GM18519 (cell line): ENCODE data around the gene SLC5A5.
"Not testable (repeated sequence)": the region's sequence is repeated elsewhere in the genome, so short reads cannot be mapped to it uniquely, and the experiment has no call there.

Source experiments
- ATAC-seq: cut with Tn5 transposase; IDR thresholded peaks from one replicate; pipeline ENCODE4 v1.9.1; 2021; ENCODE audit warnings: mild to moderate bottlenecking, moderate library complexity; ENCODE audit not compliant: unreplicated experiment, low FRiP score

Gene SLC5A5

DNA sequence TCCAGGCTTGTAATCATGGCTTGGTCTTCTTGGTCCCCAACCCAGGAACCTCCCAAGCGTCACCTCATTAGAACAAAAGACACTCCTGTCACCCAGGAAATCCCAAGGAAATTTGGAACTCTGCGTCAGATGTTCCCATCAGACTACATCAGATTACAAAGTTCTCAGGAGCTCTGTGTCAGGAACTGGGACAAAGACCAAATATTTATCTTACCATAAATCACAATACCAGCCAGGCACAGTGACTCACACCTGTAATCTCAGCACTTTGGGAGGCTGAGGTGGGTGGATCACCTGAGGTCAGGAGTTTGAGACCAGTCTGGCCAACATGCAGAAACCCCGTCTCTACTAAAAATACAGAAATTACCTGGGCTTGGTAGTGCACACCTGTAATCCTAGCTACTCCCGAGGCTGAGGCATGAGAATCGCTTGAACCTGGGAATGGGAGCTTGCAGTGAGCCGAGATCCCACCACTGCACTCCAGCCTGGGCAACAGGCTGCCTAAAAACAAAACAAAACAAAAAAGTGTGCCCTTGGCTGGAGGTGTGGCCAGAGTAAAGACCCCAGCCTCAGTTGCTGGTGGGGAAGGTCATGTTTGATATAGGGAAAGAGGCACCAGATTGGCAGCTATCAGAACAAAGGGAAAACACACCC is 44.3 kb downstream of the SLC5A5 start:
- no peak for ATAC-seq

- ATAC-seq = not testable (repeated sequence)
Measured at GRCh38 chr19:17918151-17918550, 46.4 kb downstream of the SLC5A5 start.

DNA sequence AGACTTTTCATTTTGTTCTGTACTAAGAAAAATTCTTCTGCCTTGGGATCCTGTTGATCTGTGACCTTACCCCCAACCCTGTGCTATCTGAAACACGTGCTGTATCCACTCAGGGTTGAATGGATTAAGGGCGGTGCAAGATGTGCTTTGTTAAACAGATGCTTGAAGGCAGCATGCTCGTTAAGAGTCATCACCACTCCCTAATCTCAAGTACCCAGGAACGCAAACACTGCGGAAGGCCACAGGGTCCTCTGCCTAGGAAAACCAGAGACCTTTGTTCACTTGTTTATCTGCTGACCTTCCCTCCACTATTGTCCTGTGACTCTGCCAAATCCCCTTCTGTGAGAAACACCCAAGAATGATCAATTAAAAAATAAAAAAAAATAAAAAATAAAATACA is 47.4 kb downstream of the SLC5A5 start:
- not testable (repeated sequence) for ATAC-seq

GRCh38 chr19:17920527-17920926 is 48.8 kb downstream of the SLC5A5 start:
- ATAC-seq = no peak

DNA sequence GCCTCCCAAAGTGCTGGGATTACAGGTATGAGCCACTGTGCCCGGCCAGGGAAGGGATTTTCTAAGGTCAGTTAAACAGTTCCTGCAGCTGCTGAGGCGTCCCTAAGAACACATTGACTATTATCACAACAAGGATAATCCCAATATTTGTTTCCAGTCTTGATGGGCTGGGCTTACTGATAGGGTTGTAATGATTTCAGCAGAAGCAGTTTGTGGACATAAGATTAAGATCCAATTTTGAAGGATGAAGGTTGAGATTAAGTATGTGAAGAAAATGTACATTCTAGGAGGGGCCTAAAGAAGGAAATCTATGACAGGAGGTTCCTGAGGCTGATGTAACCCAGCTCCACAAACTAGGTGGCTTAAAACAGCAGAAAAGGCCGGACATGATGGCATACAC is 50.4 kb downstream of the SLC5A5 start:
- ATAC-seq = no peak

DNA sequence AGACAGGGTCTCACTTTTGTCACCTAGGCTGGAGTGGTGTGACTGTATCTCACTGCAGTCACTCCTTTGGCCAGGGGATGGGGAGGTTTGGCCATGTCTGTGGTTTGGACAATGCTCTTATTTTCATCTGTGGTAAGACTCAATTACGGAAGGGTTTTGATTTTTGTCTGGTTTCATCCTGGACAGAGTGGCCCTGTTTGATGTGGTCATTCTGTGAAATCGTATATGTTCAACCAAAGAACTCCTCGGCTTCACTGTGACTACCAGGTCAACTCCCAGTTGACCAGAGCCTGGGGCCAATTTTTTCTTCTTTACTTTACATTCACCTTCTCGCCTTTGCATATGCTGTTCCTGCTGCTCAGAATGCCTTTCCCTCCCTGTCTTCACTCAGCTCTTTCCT is 54.3 kb downstream of the SLC5A5 start:
- ATAC-seq = no peak

DNA sequence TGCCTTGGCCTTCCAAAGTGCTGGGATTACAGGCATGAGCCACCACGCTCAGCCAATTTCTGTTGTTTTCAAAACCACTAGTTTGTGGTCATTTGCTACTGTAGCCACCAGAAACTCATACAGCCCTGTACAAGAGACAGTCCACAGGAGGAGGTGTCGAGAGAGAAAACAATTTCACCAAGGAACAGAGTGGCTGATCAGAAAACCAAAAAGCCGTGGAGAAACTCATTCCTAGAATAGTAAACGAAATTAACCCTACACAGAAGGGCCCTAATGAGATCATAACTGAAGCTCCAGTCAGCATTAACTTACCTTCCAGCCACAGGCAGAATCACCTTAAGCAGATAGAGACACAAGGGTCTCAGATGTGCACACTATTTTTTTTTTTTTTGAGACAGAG is 57.3 kb downstream of the SLC5A5 start:
- no peak for ATAC-seq

DNA sequence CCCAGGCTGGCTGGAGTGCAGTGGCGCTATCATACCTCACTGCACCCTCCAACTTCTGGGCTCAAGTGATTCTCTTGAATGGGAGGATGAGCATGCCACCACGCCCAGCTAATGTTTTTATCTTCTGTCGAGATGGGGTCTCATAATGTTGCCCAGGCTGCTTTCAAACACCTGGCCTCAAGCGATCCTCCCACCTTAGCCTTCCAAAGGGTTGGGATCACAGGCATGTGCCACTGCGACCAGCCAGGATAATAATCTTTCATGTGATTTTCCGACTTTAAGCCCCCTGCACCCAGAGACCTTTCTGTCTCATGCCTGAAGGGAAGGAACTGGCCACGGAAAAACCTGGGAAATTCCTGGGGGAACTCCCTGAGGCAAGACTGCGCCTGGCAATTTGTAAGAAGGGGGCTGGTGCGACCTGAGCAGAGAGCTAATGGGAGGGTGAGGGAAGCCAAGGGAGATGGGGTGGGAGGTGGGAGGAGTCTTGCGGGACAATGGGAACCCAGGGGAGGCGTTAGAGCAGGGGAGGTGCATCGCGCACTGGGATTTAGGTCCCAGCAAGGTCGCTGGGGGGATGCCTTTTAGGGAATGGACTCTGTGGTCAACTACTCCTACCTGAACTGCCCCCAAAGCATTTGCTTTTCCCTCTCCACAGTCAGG is 59.9 kb downstream of the SLC5A5 start:
- ATAC-seq = no peak

DNA sequence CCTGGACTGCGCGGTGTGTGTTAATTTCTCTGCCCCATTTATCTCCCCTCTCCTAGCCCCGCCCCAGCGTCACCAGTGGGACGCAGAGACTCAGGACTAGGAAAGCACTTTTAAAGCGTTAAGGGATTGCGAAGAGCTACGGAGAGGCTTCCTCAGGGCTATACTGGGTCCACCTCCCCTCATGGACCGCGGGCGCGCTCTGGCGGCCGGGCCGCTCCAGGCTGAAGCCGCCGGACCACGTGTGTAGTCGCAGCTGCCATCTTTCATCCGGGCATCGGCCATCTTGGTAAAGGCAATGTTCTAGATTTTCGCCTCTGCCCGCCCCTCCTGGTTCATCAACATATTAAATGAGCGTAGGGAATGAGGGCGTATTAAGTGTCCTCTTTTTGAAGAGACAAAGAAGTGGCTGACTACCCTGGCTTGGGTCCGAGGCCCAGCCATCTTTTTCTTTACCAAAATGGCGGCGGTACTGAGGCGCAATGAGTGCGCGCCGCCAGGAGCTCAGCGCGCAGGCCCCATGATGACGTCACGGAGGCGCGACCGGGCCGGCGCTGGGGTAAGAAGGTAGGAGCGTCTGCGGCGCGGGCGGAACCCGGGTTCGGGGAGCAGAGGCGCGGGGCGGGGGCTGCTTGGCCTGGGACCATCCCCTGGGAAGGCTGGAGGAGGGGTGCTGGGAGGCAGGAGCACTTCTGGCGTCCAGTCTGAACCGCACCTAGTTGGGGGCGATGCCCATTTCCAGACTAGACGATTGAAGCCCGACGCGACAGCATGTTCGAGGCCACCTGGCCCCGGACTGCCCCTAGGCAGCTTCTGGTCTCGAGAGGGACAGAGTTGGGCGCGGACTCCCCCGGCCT is 61.0 kb downstream of the SLC5A5 start, which contains the start of gene CCDC124:
Gene CCDC124 (plus strand): TSS at position 531 of the 854 bp plus-strand sequence. CDS start 3,406 bp downstream, outside the sequence.
- peak; percentile 60 for ATAC-seq

DNA sequence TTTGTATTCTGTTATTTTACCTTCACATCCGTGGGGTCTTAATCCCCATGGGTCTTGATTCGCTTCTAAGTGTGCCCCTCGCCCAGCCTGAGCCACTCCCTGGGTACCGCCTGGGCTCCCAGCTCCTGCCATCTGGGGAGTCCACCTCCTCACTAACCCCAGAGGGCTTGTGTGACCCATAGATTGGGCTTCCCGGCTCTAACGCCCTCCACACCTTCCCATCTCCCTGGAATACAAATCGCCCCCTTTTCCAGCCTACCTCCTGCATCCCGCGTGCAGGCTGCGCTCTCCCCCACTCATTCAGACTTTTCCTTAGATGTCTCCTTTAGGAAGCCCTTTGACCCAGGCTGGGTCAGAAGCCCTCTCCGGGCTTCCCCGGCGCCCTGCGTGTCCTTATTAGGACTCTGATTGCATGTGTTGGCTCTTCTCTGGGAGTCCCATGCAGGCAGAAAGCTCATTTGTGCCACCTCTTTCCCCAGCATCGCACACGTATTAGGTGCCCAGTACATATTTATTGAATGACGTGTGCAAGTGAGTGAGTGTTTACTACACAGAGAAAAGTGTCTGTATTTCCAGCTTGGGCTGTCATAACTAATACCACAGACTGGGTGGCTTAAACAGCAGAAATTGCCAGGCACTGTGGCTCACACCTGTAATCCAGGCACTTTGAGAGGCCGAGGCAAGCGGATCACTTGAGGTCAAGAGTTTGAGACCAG is 61.8 kb downstream of the SLC5A5 start:
- ATAC-seq = no peak

DNA sequence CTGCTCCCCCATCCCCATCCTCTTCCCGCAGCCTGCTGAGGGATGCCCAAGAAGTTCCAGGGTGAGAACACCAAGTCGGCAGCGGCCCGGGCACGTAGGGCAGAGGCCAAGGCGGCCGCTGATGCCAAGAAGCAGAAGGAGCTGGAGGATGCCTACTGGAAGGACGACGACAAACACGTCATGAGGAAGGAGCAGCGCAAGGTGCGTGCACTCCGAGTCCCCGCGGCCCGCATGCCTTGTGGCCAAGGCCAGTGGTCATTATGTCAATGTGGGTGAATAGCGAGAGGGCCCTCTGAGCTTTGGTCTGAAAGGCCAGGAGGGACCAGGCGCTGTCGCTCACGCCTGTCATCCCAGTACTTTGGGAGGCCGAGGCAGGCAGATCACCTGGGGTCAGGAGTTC is 64.6 kb downstream of the SLC5A5 start:
- no peak for ATAC-seq

DNA sequence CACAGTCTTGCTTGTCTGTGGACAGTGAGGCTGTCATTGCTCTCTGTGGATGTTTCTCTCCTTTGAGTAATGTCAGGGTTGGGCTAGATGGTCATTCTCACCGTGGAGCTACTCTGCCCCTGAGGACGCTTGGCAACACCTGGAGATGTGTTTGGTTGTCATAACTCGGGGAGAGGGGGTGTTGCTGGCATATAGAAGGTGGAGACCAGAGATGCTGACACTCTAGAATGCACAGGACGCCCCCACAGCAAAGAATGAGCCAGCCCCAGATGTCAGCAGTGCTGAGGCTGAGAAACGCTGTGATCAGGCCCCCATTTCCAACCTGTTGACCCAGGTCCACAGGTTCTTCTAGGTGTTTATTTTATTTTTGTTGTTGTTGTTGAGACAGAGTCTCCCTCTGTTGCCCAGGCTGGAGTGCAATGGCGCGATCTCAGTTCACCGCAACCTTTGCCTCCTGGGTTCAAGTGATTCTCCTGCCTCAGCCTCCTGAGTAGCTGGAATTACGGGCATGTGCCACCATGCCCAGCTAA is 65.7 kb downstream of the SLC5A5 start:
- no peak for ATAC-seq

DNA sequence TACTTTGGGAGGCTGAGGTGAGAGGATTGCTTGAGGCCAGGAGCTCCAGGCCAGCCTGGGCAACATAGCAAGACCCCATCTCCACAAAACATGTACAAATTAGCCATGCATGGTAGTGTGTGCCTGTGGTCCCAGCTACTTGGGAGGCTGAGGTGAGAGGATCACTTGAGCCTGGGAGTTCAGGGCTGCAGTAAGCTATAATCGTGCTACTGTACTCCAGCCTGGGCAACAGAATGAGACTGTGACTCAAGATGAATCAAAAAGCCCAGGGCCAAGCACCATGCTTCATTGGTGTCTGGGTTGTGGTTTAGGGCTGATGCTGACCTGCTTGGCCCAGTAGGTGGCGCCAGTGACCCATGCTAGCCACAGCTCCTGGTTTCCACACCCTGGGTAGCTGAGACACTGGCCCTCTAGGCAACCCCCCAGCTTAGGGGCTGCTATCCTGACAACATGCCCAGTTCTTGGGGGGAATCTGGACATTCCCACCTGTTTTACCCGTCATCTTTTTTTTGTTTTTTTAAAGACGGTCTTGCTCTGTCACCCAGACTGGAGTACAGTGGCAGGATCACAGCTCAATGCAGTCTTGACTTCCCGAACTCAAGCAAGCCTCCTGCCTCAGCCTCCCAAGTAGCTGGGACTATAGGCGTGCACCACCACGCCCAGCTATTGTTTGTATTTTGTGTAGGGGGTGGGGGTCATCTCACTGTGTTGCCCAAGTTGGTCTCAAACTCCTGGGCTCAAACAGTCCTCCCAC is 66.5 kb downstream of the SLC5A5 start:
- ATAC-seq = no peak

GRCh38 chr19:17942181-17942580 is 70.4 kb downstream of the SLC5A5 start:
- no peak for ATAC-seq

- no peak for ATAC-seq
Measured at GRCh38 chr19:17942582-17943273, 71.0 kb downstream of the SLC5A5 start.

DNA sequence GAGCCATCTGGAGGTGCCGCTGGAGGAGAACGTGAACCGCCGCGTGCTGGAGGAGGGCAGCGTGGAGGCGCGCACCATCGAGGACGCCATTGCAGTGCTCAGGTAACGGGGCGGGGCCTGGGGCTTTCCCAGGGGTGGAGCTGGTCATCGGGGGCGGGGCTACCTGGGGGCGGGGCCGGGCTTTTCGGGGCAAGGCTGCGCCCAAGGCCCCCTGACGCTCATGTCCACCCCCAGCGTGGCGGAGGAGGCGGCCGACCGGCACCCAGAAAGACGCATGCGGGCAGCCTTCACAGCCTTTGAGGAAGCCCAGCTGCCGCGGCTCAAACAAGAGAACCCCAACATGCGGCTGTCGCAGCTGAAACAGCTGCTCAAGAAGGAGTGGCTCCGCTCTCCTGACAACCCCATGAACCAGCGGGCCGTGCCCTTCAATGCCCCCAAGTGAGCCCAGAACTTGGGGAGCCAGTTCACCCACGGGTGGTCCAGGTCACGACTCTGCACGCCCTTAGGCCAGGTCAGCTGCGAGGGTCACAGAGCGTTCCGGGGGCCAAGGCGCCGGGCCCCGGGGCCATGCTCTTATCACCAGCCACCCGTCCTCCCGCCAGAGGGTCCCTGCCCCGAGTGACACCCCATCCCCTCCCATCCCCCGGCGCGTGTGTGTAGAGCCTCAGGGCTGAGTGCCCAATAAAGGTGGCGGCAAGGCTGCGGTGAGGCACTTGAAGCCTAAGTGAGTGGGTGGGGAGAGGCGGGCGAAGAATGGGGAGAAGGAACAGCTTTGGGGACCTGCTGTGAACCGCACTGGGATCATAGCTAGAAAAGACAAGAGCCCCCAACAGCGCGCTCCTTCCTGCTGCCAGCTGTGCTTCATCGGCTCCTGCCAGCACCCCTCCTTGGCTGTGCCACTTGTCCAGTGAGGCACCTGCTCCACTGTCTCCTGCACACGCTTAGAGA is 71.8 kb downstream of the SLC5A5 start:
- no peak for ATAC-seq

- ATAC-seq = no peak
Measured at GRCh38 chr19:17944301-17944700, 72.6 kb downstream of the SLC5A5 start.
